HepG2 (cell line): ENCODE results near the gene SMLR1. TPM values are rescaled to one million over a fixed set of nuclear protein-coding genes. Genes with fewer than 3 reads are reported as not detected.

Experiments used
- HNRNPUL1 ChIP-seq: fragments of 200-400 bp; formaldehyde crosslinking; IDR thresholded peaks from 2 replicates; pipeline ENCODE4 v1.6.1; 2017; ENCODE audit warnings: low read depth, mild to moderate bottlenecking, low read length, moderate library complexity
- MAF1 ChIP-seq: sonication (generic); formaldehyde crosslinking; IDR thresholded peaks from 2 replicates; pipeline ENCODE4 v1.5.0; 2020; ENCODE audit warnings: missing genetic modification reagents, borderline replicate concordance
- NCOA1 ChIP-seq: sonication (generic); formaldehyde crosslinking; IDR thresholded peaks from 2 replicates; pipeline ENCODE4 v1.9.0; 2021; ENCODE audit warnings: missing genetic modification reagents
- NCOA2 ChIP-seq: sonication (generic); formaldehyde crosslinking; IDR thresholded peaks from 2 replicates; pipeline ENCODE4 v1.8.0; 2022; ENCODE audit warnings: inconsistent platforms
- NFKB2 ChIP-seq: sonication (generic); formaldehyde crosslinking; IDR thresholded peaks from 2 replicates; pipeline ENCODE4 v1.4.0; 2020; ENCODE audit warnings: missing genetic modification reagents, borderline replicate concordance
- SP1 ChIP-seq, 2 experiments: fragments of 450-650 bp in 1 of 2; sonication (generic) in 1 of 2; formaldehyde crosslinking in 1 of 2; IDR thresholded peaks; 2 replicates each; pipeline versions ENCODE4 v1.4.0 to v1.6.1; 2016 to 2020; ENCODE audit warnings: missing genetic modification reagents in 1 of 2
- YEATS4 ChIP-seq: sonication (generic); formaldehyde crosslinking; IDR thresholded peaks from 2 replicates; pipeline ENCODE4 v1.4.0; 2020; ENCODE audit warnings: missing genetic modification reagents, borderline replicate concordance
- ZNF326 ChIP-seq: sonication (generic); formaldehyde crosslinking; IDR thresholded peaks from 2 replicates; pipeline ENCODE4 v1.4.0; 2020; ENCODE audit warnings: missing genetic modification reagents, borderline replicate concordance
- polyA plus RNA-seq, 8 experiments: library from polyadenylated mRNA; depleted of rRNA in 3 of 8; stranded (reverse) in 7 of 8; unstranded in 1 of 8; fragments of >200 nt; fragmentation: Illumina TruSeq in 4 of 8; extraction: Trizol in 4 of 8; gene quantifications; 2 replicates each; pipeline versions ENCODE4 v1.2.1 to v1.2.3, GENCODE V29; 2011 to 2016; ENCODE audit warnings: low read depth in 4 of 8, missing spikeins in 1 of 8, mixed read lengths in 1 of 8; ENCODE audit not compliant: insufficient read depth in 1 of 8
- total RNA-seq, 5 experiments: library from RNA; depleted of rRNA; stranded (reverse); fragments of >200 nt; fragmentation: Illumina TruSeq; extraction: Trizol; gene quantifications; 2 replicates each; pipeline ENCODE4 v1.2.3, GENCODE V29; 2016; ENCODE audit warnings: low read depth in 1 of 5
- TF ChIP-seq, protein P1 (sequence below): sonication (generic); formaldehyde crosslinking; IDR thresholded peaks from one replicate; pipeline ENCODE4 v1.5.1; 2020; ENCODE audit warnings: mild to moderate bottlenecking, missing genetic modification reagents; ENCODE audit errors: not compliant biosample characterization
- TF ChIP-seq, protein P2 (sequence below): sonication (generic); formaldehyde crosslinking; IDR thresholded peaks from 2 replicates; pipeline ENCODE4 v1.5.1; 2020; ENCODE audit warnings: missing genetic modification reagents, mild to moderate bottlenecking, borderline replicate concordance
- TF ChIP-seq, protein P3 (sequence below): sonication (generic); formaldehyde crosslinking; IDR thresholded peaks from 2 replicates; pipeline ENCODE4 v1.4.0; 2020; ENCODE audit warnings: mild to moderate bottlenecking, missing genetic modification reagents
- TF ChIP-seq, protein P4 (sequence below): sonication (generic); formaldehyde crosslinking; IDR thresholded peaks from 2 replicates; pipeline ENCODE4 v1.8.0; 2022; ENCODE audit warnings: mild to moderate bottlenecking, missing genetic modification reagents
- TF ChIP-seq, protein P5 (sequence below): sonication (generic); formaldehyde crosslinking; IDR thresholded peaks from 2 replicates; pipeline ENCODE4 v1.5.1; 2020; ENCODE audit warnings: missing genetic modification reagents, mild to moderate bottlenecking, borderline replicate concordance

SMLR1 gene
- total and polyA plus RNA-seq, 2 of the 13 experiments (the other 11 are each of a cell fraction or from before 2014, with no cell fraction given) = 41.8 to 104 TPM

GRCh38 chr6:130827247-130828149 is at the start of gene SMLR1 (continued):
- TF ChIP-seq, protein P1, sequence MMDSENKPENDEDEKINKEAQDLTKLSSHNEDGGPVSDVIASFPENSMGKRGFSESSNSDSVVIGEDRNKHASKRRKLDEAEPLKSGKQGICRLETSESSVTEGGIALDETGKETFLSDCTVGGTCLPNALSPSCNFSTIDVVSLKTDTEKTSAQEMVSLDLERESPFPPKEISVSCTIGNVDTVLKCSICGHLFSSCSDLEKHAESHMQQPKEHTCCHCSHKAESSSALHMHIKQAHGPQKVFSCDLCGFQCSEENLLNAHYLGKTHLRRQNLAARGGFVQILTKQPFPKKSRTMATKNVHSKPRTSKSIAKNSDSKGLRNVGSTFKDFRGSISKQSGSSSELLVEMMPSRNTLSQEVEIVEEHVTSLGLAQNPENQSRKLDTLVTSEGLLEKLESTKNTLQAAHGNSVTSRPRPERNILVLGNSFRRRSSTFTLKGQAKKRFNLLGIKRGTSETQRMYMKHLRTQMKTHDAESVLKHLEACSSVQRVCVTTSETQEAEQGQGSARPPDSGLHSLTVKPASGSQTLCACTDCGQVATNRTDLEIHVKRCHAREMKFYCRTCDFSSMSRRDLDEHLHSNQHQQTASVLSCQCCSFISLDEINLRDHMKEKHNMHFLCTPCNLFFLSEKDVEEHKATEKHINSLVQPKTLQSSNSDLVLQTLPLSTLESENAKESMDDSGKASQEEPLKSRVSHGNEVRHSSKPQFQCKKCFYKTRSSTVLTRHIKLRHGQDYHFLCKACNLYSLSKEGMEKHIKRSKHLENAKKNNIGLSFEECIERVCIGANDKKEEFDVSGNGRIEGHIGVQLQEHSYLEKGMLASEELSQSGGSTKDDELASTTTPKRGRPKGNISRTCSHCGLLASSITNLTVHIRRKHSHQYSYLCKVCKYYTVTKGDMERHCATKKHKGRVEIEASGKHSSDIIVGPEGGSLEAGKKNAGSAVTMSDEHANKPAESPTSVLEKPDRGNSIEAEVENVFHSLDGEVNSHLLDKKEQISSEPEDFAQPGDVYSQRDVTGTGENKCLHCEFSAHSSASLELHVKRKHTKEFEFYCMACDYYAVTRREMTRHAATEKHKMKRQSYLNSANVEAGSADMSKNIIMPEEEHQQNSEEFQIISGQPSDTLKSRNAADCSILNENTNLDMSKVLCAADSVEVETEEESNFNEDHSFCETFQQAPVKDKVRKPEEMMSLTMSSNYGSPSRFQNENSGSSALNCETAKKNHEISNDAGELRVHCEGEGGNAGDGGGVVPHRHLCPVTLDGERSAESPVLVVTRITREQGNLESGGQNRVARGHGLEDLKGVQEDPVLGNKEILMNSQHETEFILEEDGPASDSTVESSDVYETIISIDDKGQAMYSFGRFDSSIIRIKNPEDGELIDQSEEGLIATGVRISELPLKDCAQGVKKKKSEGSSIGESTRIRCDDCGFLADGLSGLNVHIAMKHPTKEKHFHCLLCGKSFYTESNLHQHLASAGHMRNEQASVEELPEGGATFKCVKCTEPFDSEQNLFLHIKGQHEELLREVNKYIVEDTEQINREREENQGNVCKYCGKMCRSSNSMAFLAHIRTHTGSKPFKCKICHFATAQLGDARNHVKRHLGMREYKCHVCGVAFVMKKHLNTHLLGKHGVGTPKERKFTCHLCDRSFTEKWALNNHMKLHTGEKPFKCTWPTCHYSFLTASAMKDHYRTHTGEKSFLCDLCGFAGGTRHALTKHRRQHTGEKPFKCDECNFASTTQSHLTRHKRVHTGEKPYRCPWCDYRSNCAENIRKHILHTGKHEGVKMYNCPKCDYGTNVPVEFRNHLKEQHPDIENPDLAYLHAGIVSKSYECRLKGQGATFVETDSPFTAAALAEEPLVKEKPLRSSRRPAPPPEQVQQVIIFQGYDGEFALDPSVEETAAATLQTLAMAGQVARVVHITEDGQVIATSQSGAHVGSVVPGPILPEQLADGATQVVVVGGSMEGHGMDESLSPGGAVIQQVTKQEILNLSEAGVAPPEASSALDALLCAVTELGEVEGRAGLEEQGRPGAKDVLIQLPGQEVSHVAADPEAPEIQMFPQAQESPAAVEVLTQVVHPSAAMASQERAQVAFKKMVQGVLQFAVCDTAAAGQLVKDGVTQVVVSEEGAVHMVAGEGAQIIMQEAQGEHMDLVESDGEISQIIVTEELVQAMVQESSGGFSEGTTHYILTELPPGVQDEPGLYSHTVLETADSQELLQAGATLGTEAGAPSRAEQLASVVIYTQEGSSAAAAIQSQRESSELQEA (CRISPR knock-in tag) = peak; percentile 76
- TF ChIP-seq, protein P2, sequence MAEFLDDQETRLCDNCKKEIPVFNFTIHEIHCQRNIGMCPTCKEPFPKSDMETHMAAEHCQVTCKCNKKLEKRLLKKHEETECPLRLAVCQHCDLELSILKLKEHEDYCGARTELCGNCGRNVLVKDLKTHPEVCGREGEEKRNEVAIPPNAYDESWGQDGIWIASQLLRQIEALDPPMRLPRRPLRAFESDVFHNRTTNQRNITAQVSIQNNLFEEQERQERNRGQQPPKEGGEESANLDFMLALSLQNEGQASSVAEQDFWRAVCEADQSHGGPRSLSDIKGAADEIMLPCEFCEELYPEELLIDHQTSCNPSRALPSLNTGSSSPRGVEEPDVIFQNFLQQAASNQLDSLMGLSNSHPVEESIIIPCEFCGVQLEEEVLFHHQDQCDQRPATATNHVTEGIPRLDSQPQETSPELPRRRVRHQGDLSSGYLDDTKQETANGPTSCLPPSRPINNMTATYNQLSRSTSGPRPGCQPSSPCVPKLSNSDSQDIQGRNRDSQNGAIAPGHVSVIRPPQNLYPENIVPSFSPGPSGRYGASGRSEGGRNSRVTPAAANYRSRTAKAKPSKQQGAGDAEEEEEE (CRISPR knock-in tag) = peak; percentile 93; the same call in 1 of the 2 replicates
- TF ChIP-seq SP1 (IDR thresholded peaks at IDR 0.05) (no peak), SP1 (CRISPR knock-in tag; IDR thresholded peaks at IDR 0.05) (no peak), HNRNPUL1 (no peak), NFKB2 (CRISPR knock-in tag) (0 out of 2 replicates have a peak, but pooled peaks have one; percentile 60), NCOA1 (CRISPR knock-in tag) (no peak), MAF1 (CRISPR knock-in tag) (no peak), ZNF326 (CRISPR knock-in tag) (no peak), YEATS4 (CRISPR knock-in tag) (peak; percentile 58), NCOA2 (CRISPR knock-in tag) (peak; percentile 88)
- TF ChIP-seq, protein P3, sequence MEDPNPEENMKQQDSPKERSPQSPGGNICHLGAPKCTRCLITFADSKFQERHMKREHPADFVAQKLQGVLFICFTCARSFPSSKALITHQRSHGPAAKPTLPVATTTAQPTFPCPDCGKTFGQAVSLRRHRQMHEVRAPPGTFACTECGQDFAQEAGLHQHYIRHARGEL (CRISPR knock-in tag) = no peak
- TF ChIP-seq, protein P4, sequence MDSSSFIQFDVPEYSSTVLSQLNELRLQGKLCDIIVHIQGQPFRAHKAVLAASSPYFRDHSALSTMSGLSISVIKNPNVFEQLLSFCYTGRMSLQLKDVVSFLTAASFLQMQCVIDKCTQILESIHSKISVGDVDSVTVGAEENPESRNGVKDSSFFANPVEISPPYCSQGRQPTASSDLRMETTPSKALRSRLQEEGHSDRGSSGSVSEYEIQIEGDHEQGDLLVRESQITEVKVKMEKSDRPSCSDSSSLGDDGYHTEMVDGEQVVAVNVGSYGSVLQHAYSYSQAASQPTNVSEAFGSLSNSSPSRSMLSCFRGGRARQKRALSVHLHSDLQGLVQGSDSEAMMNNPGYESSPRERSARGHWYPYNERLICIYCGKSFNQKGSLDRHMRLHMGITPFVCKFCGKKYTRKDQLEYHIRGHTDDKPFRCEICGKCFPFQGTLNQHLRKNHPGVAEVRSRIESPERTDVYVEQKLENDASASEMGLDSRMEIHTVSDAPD (CRISPR knock-in tag) = no peak; the same call in 1 of the 2 replicates
- TF ChIP-seq, protein P5, sequence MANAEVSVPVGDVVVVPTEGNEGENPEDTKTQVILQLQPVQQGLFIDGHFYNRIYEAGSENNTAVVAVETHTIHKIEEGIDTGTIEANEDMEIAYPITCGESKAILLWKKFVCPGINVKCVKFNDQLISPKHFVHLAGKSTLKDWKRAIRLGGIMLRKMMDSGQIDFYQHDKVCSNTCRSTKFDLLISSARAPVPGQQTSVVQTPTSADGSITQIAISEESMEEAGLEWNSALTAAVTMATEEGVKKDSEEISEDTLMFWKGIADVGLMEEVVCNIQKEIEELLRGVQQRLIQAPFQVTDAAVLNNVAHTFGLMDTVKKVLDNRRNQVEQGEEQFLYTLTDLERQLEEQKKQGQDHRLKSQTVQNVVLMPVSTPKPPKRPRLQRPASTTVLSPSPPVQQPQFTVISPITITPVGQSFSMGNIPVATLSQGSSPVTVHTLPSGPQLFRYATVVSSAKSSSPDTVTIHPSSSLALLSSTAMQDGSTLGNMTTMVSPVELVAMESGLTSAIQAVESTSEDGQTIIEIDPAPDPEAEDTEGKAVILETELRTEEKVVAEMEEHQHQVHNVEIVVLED (CRISPR knock-in tag) = peak; percentile 54; the same call in 1 of the 2 replicates
